Choroid plexus epithelial cell (primary cell): Measurements from ENCODE around the gene TSPAN16.

Experiments
- DNase-seq: peaks from one replicate; pipeline ENCODE4 v3.0.0-alpha.2; 2010; ENCODE audit warnings: low read depth
- H3K4me3 ChIP-seq: 2 replicates; pipeline ENCODE4 v1.5.1; 2011; ENCODE audit warnings: low read depth, mild to moderate bottlenecking, control low read depth, low read length, moderate library complexity
- TF ChIP-seq, protein P1 (sequence below): conservative IDR thresholded peaks from 2 replicates; pipeline ENCODE4 v1.5.1; 2011; ENCODE audit warnings: low read depth, mild to moderate bottlenecking, control low read depth, inconsistent platforms, low read length, moderate library complexity

Gene TSPAN16

DNA sequence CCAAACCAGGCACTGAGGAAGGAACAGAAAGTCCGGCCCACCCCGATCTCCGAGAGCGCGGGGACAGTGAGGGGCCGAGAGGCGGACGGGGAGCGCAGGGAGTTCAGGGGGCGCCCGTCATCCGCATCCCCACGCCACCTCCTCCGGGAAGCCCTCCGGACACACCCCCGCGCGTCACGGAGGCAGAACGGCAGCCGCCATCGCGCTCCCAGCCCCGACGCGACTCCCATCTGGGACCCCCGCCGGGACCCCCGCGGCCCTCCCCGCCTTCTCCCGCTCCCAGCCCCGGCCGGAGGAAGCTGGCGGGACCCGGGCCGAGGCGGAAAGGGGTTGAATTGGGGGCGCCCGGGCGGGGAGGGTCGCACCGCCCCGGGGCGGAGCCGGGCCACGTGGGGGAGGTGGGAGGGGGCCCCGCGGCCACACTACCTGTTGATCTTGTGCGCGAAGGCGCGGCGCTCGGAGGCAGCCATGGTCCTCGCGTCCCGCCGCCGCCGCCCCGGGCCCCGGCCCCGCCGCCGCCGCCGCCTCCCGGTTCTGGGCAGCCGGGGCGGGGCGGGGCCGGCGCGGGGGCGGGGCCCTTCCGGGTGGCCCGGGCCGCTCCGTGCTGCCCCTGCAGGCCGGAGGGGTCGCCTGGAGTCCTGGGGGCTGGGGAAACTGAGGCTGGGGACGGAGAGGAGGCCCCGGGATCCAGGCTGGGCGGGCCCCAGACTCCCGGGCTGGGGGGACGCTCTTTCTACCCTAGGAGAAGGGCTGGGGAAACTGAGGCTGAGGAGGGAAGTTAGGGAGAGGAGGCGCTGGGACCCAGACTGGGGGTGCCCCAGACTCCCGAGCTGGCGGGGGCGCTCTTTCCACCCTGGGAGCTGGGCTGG is 33.8 kb upstream of the TSPAN16 start, which contains the start of gene DOCK6:
Gene DOCK6 (minus strand): TSS at position 554 of the 869 bp plus-strand sequence. CDS start 84 bp downstream, at position 470.
- TF ChIP-seq, protein P1, sequence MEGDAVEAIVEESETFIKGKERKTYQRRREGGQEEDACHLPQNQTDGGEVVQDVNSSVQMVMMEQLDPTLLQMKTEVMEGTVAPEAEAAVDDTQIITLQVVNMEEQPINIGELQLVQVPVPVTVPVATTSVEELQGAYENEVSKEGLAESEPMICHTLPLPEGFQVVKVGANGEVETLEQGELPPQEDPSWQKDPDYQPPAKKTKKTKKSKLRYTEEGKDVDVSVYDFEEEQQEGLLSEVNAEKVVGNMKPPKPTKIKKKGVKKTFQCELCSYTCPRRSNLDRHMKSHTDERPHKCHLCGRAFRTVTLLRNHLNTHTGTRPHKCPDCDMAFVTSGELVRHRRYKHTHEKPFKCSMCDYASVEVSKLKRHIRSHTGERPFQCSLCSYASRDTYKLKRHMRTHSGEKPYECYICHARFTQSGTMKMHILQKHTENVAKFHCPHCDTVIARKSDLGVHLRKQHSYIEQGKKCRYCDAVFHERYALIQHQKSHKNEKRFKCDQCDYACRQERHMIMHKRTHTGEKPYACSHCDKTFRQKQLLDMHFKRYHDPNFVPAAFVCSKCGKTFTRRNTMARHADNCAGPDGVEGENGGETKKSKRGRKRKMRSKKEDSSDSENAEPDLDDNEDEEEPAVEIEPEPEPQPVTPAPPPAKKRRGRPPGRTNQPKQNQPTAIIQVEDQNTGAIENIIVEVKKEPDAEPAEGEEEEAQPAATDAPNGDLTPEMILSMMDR, result peak; percentile 37
- H3K4me3 ChIP-seq, result peak within 1 kb of the TSS; percentile 71
- no peak for DNase-seq

DNA sequence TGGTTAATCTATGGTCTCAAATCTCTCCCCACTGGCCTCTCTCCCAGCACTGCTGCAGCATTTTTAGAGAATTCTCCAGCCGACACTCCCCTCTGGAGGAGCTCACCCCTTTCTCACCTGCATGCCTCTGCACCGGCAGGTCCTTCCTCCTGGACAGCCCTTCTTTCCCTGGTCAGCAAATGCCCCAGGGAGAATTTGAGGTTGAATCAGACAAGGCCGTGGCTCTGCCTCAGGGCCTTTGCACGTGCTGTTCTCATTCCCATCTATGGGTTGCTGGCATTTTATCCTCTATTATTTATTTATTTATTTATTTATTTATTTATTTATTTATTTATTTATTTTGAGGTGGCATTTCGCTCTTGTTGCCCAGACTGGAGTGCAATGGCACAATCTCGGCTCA is 32.2 kb upstream of the TSPAN16 start:
- no peak for DNase-seq
- TF ChIP-seq, protein P1, result no peak
- H3K4me3 ChIP-seq, result no peak overlapping the region

DNA sequence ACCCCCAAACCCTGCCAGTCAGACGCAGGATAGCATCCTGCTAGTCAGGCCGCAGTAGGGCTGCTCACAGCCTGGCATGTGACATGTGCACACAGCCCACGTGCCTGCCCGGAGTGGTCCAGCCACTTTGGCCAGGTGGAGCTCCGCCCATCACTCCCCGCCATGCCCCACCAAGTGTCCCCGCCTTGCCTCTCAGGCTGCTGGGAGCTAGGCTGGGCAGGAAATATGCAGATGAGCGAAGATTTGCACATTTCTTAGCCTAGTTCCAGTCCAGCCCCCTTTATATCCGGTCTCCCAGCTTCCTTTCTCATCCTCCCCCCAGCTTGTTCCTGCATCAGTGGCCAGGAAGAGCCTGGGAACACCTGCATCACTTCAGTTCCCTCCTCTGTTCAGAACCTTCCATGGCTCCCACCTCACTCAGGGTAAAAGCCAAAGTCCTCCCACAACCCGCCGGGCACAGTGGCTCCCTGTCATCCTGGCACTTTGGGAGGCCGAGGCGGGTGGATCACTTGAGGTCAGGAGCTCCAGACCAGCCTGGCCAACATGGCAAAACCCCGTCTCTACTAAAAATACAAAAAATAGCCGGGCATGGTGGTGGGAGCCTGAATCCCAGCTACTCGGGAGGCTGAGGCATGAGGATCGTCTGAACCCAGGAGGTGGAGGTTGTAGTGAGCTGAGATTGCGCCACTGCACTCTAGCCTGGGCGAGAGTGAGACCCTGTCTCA is 31.3 kb upstream of the TSPAN16 start:
- TF ChIP-seq, protein P1, result no peak
- no peak overlapping the region for H3K4me3 ChIP-seq
- no peak for DNase-seq

DNA sequence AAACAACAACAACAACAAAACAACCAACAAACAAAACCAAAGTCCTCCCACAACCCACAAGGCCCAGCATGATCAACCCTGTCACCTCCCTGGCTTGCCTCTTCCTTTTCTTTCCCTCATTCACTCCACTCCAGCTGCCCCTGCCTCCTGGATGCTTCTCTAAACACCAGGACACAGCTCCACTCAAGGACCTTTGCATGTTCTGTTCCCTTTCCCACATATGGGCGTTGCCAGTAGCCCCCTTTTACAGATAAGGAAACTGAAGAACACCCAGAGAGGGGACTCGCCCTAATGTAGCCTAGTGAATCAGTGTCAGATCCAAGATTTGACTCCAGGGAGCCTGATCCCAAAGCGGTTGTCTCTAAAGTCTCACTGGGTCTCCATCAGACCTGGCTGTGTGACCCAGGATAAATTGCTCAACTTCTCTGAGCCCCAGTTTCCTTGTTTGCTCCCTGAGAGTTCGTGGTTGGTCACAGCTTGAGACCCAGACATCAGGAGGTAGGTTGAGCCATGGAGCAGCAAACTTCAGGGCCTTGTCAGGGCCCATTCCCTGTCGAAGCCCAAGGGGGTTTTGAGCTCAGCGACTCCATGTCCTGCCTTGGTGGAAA is 30.7 kb upstream of the TSPAN16 start:
- no peak overlapping the region for H3K4me3 ChIP-seq
- DNase-seq, result no peak
- TF ChIP-seq, protein P1, result no peak

DNA sequence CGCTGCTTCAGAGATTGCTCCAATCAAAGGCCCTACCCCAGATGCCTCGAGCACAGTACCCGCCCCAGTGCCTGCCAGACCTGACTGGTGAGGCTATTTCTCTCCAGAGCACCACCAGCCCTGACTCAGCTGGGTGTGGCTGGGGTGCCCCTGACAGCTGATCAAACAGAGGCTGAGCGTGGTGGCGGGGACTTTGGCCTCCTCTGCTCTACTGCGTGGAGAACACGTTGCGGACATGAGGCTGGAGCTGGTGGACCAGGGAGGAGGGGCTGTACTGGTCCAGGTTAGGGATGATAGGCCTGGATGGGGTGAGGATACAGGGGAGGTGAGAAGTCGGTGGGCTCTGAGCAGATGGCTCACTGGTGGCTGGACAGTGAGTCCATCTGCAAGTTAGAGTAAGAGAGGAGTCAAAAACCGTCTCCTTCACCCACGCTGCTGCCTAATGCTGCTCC is 30.1 kb upstream of the TSPAN16 start:
- TF ChIP-seq, protein P1, result no peak
- no peak overlapping the region for H3K4me3 ChIP-seq
- DNase-seq, result no peak

DNA sequence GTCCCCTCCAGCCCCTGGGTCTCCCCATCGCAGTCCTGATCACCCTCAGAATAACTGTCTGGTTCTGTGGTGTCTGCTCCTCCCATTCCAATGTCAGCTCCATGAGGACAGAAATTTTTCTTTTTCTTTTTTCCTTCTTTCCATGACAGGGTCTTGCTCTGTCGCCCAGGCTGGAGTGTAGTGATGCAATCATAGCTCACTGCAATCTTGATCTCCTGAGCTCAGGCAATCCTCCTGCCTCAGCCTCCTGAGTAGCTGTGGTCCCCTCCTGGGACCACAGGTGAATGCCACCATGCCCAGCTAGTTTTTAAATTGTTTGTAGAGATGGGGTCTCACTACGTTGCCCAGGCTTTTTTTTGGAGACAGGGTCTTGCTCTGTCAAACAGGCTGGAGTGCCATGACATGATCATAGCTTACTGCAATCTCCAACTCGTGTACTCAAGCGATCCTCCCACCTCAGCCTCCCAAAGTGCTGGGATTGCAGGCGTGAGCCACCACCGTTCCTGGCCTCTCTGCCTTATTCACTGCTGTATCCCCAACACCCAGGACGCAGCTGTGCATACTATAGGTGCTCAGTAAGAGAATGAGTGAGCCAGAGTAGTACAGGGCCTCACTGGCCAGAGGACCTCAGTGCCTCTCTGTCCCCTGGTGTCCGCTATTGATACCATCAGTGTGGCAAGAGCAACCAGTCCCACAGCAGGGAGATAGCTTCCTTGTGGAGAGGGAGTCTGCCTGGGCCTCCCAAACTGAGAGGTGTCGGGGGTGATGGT is 28.5 kb upstream of the TSPAN16 start:
- TF ChIP-seq, protein P1, result no peak
- no peak overlapping the region for H3K4me3 ChIP-seq
- DNase-seq, result no peak
